Stimulated activated naive B cell treated with anti-CD40 and anti-IgM and Interleukin-4, amounts not matched to agents 10 μg/mL and 1 μg/mL and 100 μg/mL, for 72 hours (primary cell): ENCODE measurements around the gene RITA1.
"Not testable (repeated sequence)": the region's sequence is repeated elsewhere in the genome, so short reads cannot be mapped to it uniquely, and the experiment has no call there.

Experiments used
- ATAC-seq, 2 donors: fragments of 150-1000 bp; cut with Tn5 transposase; replicated peaks; 2 replicates each; pipeline ENCODE4 v1.10.0; 2021; ENCODE audit warnings: moderate library complexity in 1 of 2
- DNase-seq: peaks from one replicate; pipeline ENCODE4 v3.0.0; 2021
- H3K27ac Mint-ChIP-seq: one replicate; pipeline ENCODE4 v1.8.0; 2022; ENCODE audit warnings: mild to moderate bottlenecking, mixed read lengths
- H3K27me3 Mint-ChIP-seq, 2 donors: one replicate each; pipeline ENCODE4 v1.8.0; 2022; ENCODE audit warnings: mixed read lengths in 2 of 2
- H3K36me3 Mint-ChIP-seq, 2 donors: one replicate each; pipeline ENCODE4 v1.8.0; 2022; ENCODE audit warnings: mixed read lengths in 2 of 2, mild to moderate bottlenecking in 1 of 2
- H3K4me1 Mint-ChIP-seq, 2 donors: one replicate each; pipeline ENCODE4 v1.8.0; 2022; ENCODE audit warnings: mixed read lengths in 2 of 2, mild to moderate bottlenecking in 1 of 2
- H3K4me3 Mint-ChIP-seq, 2 donors: one replicate each; pipeline ENCODE4 v1.8.0; 2022; ENCODE audit warnings: mild to moderate bottlenecking in 2 of 2, mixed read lengths in 2 of 2, moderate library complexity in 1 of 2
- H3K9me3 Mint-ChIP-seq, 2 donors: one replicate each; pipeline ENCODE4 v1.8.0; 2022; ENCODE audit warnings: mixed read lengths in 2 of 2, mild to moderate bottlenecking in 1 of 2

The RITA1 gene

GRCh38 chr12:113197518-113198077 lies 12.1 kb downstream of the RITA1 start:
- H3K4me3 Mint-ChIP-seq = no peak overlapping the region
- H3K9me3 Mint-ChIP-seq = no peaks in the 10 kb centered on the region
- peaks cover 5 to 15% of the 10 kb centered on the region in 2 donors for H3K36me3 Mint-ChIP-seq
- ATAC-seq = peak; percentile 33 to 38
- H3K4me1 Mint-ChIP-seq = peaks cover 24 to 44% of the 10 kb centered on the region in 2 donors
- DNase-seq = no peak
- peak overlapping the region; percentile 79 for H3K27ac Mint-ChIP-seq
- no peaks in the 10 kb centered on the region for H3K27me3 Mint-ChIP-seq

DNA sequence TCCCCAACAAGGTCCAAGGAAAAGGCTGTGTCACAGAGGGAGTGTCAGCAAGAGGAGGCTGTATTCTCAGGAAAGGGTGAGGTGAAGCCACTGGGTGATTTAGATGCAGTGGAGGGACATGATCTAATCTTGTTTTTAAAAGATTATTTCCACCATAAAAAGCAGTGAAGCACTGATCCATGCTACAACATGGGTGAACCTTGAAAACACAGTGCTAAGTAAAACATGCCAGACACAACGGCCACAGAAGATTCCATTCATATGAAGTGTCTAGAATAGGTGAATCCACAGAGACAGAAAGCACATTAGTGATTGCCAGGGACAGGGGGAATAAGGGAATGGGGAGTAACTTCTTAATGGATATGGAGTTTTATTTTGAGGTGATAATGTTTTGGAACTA lies 12.8 kb downstream of the RITA1 start:
- no peaks in the 10 kb centered on the region for H3K27me3 Mint-ChIP-seq
- ATAC-seq = no peak
- H3K36me3 Mint-ChIP-seq = peaks cover 5 to 14% of the 10 kb centered on the region in 2 donors
- H3K4me1 Mint-ChIP-seq = peaks cover 25 to 46% of the 10 kb centered on the region in 2 donors
- H3K27ac Mint-ChIP-seq = no peak overlapping the region
- H3K4me3 Mint-ChIP-seq = no peak overlapping the region
- no peak for DNase-seq
- H3K9me3 Mint-ChIP-seq = no peaks in the 10 kb centered on the region

DNA sequence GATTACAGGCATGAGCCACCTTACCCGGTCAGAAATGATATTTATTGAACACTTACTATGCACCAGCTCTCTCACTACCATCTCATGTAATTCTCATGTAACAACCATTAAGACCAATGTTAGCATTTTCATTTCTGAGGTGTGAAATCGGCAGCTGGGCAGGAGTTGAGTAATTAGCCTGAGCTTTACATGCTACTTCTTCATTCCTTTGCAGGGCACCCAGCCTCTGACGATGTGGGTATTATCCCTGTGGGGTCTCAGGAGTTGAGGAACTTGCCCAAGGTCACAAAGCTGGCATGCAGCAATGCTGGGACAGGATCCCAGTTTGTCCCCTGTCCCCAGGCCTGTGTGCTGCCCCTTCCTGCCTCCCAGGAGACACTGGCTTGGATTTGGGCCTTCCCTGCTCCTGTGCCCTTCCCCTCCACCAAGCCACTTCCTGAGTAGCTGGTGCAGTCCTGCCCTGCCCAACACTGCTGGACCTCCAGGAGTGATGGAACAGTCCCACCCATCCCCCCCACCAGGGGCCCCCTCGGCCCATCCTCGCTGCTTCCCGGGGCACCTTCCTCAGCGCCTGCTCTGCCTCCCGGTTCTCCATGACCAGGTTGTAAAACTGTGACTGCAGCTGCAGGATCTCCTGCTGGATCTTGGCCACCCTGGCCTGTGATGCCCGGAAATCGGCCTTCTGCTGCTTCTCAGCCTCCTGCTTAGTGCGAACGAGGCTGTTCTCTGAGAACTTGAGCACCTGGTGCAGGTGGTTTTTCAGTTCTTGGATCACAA lies 14.7 kb downstream of the RITA1 start:
- peaks cover 4 to 15% of the 10 kb centered on the region in 2 donors for H3K36me3 Mint-ChIP-seq
- H3K27ac Mint-ChIP-seq = no peak overlapping the region
- H3K4me3 Mint-ChIP-seq = no peak overlapping the region
- DNase-seq = no peak
- ATAC-seq = no peak
- H3K27me3 Mint-ChIP-seq = no peaks in the 10 kb centered on the region
- no peaks in the 10 kb centered on the region for H3K9me3 Mint-ChIP-seq
- peaks cover 31 to 55% of the 10 kb centered on the region in 2 donors for H3K4me1 Mint-ChIP-seq

GRCh38 chr12:113201187-113202177 lies 16.0 kb downstream of the RITA1 start:
- peak overlapping the region in 1 of 2 donors; percentile 39 for H3K4me3 Mint-ChIP-seq
- DNase-seq (no peak), ATAC-seq (no peak)
- H3K9me3 Mint-ChIP-seq = peaks cover 0 to under 1% of the 10 kb centered on the region in 2 donors
- H3K27ac Mint-ChIP-seq = peak overlapping the region; percentile 85
- peaks cover 33 to 63% of the 10 kb centered on the region in 2 donors for H3K4me1 Mint-ChIP-seq
- peaks cover 6 to 15% of the 10 kb centered on the region in 2 donors for H3K36me3 Mint-ChIP-seq
- no peaks in the 10 kb centered on the region for H3K27me3 Mint-ChIP-seq

DNA sequence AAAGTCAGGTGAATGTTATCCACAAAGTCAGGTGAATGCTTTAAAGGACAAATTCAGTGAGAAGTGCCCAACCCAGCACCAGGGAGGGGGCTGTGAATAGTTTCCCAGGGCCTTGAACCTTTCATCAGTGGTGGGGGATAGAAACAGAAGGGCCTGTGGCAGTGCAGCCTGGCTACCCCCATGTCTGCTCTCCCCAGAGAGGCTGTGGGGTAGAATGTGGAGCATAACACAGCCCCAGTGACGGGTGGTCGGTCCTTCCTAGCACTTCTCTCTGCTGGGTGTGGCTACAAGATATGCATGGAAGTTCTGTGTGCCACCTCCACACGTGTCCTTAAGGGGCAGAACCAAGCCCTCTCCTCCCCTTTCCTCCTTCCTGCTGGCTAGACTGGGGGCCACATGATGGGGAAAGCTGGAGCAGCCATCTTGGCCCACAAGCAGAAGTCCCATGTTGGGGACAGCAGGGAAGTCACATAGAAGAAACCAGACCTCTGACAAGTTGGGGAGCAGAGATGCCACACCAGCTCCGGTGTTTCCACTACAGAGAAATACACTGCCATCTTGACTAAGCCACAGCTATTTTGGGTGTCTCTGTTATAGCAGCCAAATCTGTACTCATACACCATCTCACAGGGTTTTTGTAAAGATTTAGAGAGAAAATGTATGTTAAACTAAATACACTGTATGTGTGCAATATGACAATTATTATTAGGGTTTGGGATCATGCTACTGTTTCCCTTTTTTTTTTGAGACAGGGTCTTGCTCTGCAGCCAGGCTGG lies 17.0 kb downstream of the RITA1 start:
- ATAC-seq = no peak
- H3K9me3 Mint-ChIP-seq = peaks cover 0 to 2% of the 10 kb centered on the region in 2 donors
- peaks cover 10 to 19% of the 10 kb centered on the region in 2 donors for H3K36me3 Mint-ChIP-seq
- no peak for DNase-seq
- no peak overlapping the region for H3K4me3 Mint-ChIP-seq
- H3K4me1 Mint-ChIP-seq = peaks cover 36 to 63% of the 10 kb centered on the region in 2 donors
- no peaks in the 10 kb centered on the region for H3K27me3 Mint-ChIP-seq
- H3K27ac Mint-ChIP-seq = peak overlapping the region; percentile 56

DNA sequence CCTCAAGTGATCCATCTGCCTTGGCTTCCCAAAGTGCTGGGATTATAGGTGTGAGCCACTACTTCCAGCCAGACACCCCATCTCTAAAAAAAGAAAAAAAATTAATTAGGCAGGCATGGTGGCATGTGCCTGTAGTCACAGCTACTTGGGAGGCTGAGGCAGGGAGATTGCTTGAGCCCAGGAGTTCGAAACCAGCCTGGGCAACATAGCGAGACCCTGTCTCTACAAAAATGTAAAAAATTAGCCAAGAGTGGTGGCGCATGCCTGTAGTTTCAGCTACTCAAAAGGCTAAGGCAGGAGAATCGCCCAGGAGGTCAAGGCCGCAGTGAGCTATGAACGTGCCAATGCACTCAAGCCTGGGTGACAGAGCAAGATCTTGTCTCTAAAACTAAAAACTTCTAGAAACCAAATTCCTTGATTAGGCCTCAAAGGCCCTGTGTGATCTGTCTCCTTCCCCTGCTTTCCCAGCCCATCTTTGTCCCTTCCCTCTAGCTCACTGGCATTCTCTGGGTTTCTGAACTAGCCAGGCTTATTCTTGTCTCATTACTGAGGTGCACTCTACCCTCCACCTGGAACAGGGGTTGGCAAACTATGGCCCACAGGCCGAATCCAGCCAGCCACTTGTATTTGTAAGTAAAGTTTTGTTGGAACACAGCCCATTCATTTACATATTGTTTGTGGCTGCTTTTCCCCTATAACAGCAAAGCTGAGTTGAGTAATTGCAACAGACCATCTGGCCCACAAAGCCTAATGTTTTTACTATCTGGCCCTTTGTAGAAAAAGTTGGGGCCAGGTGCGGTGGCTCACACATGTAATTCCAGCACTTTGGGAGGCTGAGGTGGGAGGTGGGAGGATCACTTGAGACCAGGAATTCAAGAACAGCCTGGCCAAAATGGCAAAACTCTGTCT lies 18.6 kb downstream of the RITA1 start:
- H3K4me1 Mint-ChIP-seq = peaks cover 43 to 67% of the 10 kb centered on the region in 2 donors
- H3K27ac Mint-ChIP-seq = peak overlapping the region; percentile 94
- ATAC-seq = no peak
- H3K9me3 Mint-ChIP-seq = peaks cover 0 to 2% of the 10 kb centered on the region in 2 donors
- no peak overlapping the region for H3K4me3 Mint-ChIP-seq
- H3K36me3 Mint-ChIP-seq = peaks cover 11 to 20% of the 10 kb centered on the region in 2 donors
- DNase-seq = no peak
- H3K27me3 Mint-ChIP-seq = no peaks in the 10 kb centered on the region

DNA sequence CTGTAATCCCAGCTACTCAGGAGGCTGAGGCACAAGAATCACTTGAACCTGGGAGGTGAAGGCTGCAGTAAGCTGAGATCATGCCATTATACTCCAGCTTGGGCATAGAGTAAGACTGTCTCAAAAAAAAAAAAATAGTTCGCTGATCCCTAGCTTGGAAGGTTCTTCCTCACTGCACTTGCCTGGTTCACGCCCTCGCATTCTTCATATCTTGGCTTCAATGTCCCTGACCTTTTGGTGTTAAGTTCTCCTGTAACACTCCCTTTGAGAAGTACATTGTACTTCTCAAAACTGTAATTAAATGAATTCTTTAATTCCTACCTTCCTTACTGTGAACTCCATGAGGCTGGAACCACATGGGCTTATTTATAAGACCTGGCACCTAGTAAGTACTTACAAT lies 19.3 kb downstream of the RITA1 start:
- Mint-ChIP-seq H3K4me3 (no peak overlapping the region), H3K27ac (no peak overlapping the region), H3K9me3 (peaks cover 0 to 2% of the 10 kb centered on the region in 2 donors), H3K4me1 (peaks cover 44 to 67% of the 10 kb centered on the region in 2 donors), H3K27me3 (no peaks in the 10 kb centered on the region), H3K36me3 (peaks cover 11 to 16% of the 10 kb centered on the region in 2 donors)
- DNase-seq (no peak), ATAC-seq (no peak)

- ATAC-seq, H3K9me3 Mint-ChIP-seq, H3K27me3 Mint-ChIP-seq, DNase-seq: not testable (repeated sequence)
- peaks cover 11 to 25% of the 10 kb centered on the region in 2 donors for H3K36me3 Mint-ChIP-seq
- H3K4me1 Mint-ChIP-seq = peaks cover 49 to 83% of the 10 kb centered on the region in 2 donors
- peak overlapping the region; percentile 87 for H3K27ac Mint-ChIP-seq
- peak overlapping the region; percentile 20 to 61 for H3K4me3 Mint-ChIP-seq
Observed at GRCh38 chr12:113206802-113207201, 21.3 kb downstream of the RITA1 start.

DNA sequence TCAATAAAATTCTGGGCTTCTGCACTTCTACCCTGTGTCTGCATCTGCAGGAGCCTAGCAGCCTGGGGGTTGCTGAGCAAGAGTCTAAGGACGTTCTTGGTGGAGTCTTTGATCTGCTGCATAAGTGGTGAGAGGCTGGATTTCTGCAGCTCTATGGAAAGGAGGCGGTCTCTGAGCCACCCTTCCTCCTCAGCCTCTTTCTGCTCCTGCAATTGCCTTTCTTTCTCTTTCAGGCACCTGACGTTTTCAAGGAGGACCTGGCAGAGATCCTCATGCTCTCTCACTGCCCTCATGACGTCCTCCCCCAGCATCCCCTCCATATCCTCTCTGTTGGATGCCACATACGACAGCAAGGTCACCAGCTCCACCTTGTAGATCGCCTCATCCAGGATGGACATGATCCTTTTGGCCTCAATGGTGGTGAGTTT lies 22.1 kb downstream of the RITA1 start:
- DNase-seq = no peak
- ATAC-seq = peak; percentile 1
- no peaks in the 10 kb centered on the region for H3K27me3 Mint-ChIP-seq
- H3K36me3 Mint-ChIP-seq = peaks cover 11 to 25% of the 10 kb centered on the region in 2 donors
- H3K4me1 Mint-ChIP-seq = peaks cover 42 to 75% of the 10 kb centered on the region in 2 donors
- peaks cover 0 to 2% of the 10 kb centered on the region in 2 donors for H3K9me3 Mint-ChIP-seq
- H3K4me3 Mint-ChIP-seq = peak overlapping the region; percentile 57 to 73
- H3K27ac Mint-ChIP-seq = peak overlapping the region; percentile 99

GRCh38 chr12:113208041-113208934 lies 22.8 kb downstream of the RITA1 start:
- peaks cover 0 to 2% of the 10 kb centered on the region in 2 donors for H3K9me3 Mint-ChIP-seq
- peaks cover 41 to 73% of the 10 kb centered on the region in 2 donors for H3K4me1 Mint-ChIP-seq
- peaks cover 11 to 25% of the 10 kb centered on the region in 2 donors for H3K36me3 Mint-ChIP-seq
- H3K27me3 Mint-ChIP-seq = no peaks in the 10 kb centered on the region
- H3K27ac Mint-ChIP-seq = peak overlapping the region; percentile 99
- ATAC-seq (peak; percentile 86), DNase-seq (peak; percentile 92)
- peak overlapping the region; percentile 65 to 73 for H3K4me3 Mint-ChIP-seq

GRCh38 chr12:113211160-113211559 lies 25.6 kb downstream of the RITA1 start:
- Mint-ChIP-seq H3K36me3 (peaks cover 8 to 23% of the 10 kb centered on the region in 2 donors), H3K27me3 (no peaks in the 10 kb centered on the region), H3K27ac (peak overlapping the region; percentile 37), H3K4me3 (no peak overlapping the region), H3K9me3 (peaks cover 0 to 2% of the 10 kb centered on the region in 2 donors), H3K4me1 (peaks cover 47 to 77% of the 10 kb centered on the region in 2 donors)
- ATAC-seq (no peak), DNase-seq (no peak)

- ATAC-seq (peak; percentile 86 to 88), DNase-seq (peak; percentile 60)
- Mint-ChIP-seq H3K9me3 (no peaks in the 10 kb centered on the region), H3K4me1 (peaks cover 31 to 55% of the 10 kb centered on the region in 2 donors), H3K36me3 (peaks cover 0 to 11% of the 10 kb centered on the region in 2 donors), H3K27ac (peak overlapping the region; percentile 92), H3K4me3 (peak overlapping the region in 1 of 2 donors; percentile 55), H3K27me3 (no peaks in the 10 kb centered on the region)
Observed at GRCh38 chr12:113214895-113215400, 29.4 kb downstream of the RITA1 start.
